SK-N-SH (cell line): Measurements from ENCODE around the gene FAM181A.

ENCODE experiments used
- CTCF ChIP-seq: fragments of 200-600 bp; sonication (generic); IDR thresholded peaks from 2 replicates; pipeline ENCODE4 v1.6.1; 2017; ENCODE audit warnings: antibody characterized with exemption, mild to moderate bottlenecking, moderate library complexity
- EP300 ChIP-seq, 2 experiments: IDR thresholded peaks; 2 replicates each; pipeline versions ENCODE4 v1.4.0 to v1.6.1; 2012; ENCODE audit warnings: borderline replicate concordance in 1 of 2, low read depth in 1 of 2, low read length in 1 of 2
- EZH2phosphoT487 ChIP-seq: fragments of 200-600 bp; sonication (generic); IDR thresholded peaks from 2 replicates; pipeline ENCODE4 v1.6.1; 2017; ENCODE audit warnings: low read depth, mixed run types, mild to moderate bottlenecking, antibody characterized with exemption, moderate library complexity, borderline replicate concordance
- RFX5 ChIP-seq: IDR thresholded peaks from 2 replicates; pipeline ENCODE4 v1.6.1; 2012; ENCODE audit warnings: mild to moderate bottlenecking, improper control_type of control experiment, low read length
- TEAD4 ChIP-seq: IDR thresholded peaks from 2 replicates; pipeline ENCODE4 v1.4.0; 2012; ENCODE audit warnings: mild to moderate bottlenecking, borderline replicate concordance; ENCODE audit not compliant: insufficient read depth

GRCh38 chr14:93914278-93914677 is 12.9 kb upstream of the FAM181A start:
- TF ChIP-seq EZH2phosphoT487 (no peak), CTCF (no peak), RFX5 (no peak), EP300 (IDR thresholded peaks at IDR 0.05; ENCODE audit: borderline replicate concordance in 1 of 2, low read depth in 1 of 2, low read length in 1 of 2) (no peak), TEAD4 (no peak)
